ENCODE measurements around the gene SDF4.
A peak's percentile ranks its signal among the peaks of the same experiment; 100 is the strongest.
"Not testable (repeated sequence)": the region's sequence is repeated elsewhere in the genome, so short reads cannot be mapped to it uniquely, and the experiment has no call there.

Gene SDF4

DNA sequence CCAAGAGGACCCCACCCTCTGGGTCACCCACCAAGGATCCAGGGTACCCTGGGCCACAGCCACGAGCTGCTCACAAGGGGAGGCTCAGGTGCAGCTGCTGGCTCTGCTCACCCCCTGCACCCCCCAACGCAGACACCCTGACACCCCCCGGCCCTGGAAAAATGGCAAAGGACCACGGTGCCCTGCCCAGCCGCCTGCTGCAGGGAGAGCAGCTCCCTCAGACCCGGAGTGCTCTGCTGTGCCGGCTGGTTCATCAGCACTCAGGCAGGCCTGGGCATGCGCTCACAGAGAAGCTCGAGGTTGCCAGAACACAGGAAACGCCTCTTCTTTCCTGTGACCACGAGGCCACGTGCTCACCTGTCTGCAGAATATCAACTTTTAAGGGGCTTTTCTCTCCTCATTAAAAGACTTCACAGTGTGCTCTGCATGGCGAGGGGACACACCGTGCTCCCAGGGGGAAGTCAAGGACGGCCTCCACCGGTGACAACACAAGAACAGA is 19.0 kb upstream of the SDF4 start:
- Histone ChIP-seq H3K79me2 (ENCODE audit: insufficient read depth, low read length) (no peaks in the 10 kb centered on the region), H3K9me3 (ENCODE audit: insufficient read depth, low read length) (no peaks in the 10 kb centered on the region), H3K9me2 (replicated peaks; ENCODE audit: insufficient read depth, low read length) (no peaks in the 10 kb centered on the region), H3K36me3 (ENCODE audit: low read length) (no peaks in the 10 kb centered on the region), H2AFZ (ENCODE audit: low read depth, low read length, severe bottlenecking) (no peak overlapping the region), H3K9ac (ENCODE audit: low read length) (peak overlapping the region; percentile 46), H3K27me3 (ENCODE audit: low read length) (no peaks in the 10 kb centered on the region), H3K27ac (ENCODE audit: low read depth, low read length) (peak overlapping the region; percentile 60), H3K4me3 (ENCODE audit: insufficient read depth, low read length, poor library complexity, severe bottlenecking) (no peak overlapping the region), H3F3A (ENCODE audit: insufficient read depth) (no peaks in the 10 kb centered on the region), H4K20me1 (ENCODE audit: low read depth, low read length) (no peaks in the 10 kb centered on the region), H3K4me2 (ENCODE audit: low read depth, low read length, poor library complexity, severe bottlenecking) (peak overlapping the region; percentile 7)
- TF ChIP-seq EZH2phosphoT487 (conservative IDR thresholded peaks at IDR 0.05; ENCODE audit: low read length), result no peak
- TF ChIP-seq, protein P1, sequence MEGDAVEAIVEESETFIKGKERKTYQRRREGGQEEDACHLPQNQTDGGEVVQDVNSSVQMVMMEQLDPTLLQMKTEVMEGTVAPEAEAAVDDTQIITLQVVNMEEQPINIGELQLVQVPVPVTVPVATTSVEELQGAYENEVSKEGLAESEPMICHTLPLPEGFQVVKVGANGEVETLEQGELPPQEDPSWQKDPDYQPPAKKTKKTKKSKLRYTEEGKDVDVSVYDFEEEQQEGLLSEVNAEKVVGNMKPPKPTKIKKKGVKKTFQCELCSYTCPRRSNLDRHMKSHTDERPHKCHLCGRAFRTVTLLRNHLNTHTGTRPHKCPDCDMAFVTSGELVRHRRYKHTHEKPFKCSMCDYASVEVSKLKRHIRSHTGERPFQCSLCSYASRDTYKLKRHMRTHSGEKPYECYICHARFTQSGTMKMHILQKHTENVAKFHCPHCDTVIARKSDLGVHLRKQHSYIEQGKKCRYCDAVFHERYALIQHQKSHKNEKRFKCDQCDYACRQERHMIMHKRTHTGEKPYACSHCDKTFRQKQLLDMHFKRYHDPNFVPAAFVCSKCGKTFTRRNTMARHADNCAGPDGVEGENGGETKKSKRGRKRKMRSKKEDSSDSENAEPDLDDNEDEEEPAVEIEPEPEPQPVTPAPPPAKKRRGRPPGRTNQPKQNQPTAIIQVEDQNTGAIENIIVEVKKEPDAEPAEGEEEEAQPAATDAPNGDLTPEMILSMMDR (IDR thresholded peaks at IDR 0.05; ENCODE audit: insufficient read depth, low read length, poor library complexity, severe bottlenecking), result no peak

- not testable (repeated sequence) for H4K20me1 ChIP-seq (ENCODE audit: low read depth, low read length); H3K9me2 ChIP-seq (replicated peaks; ENCODE audit: insufficient read depth, low read length); H3K9me3 ChIP-seq (ENCODE audit: insufficient read depth, low read length); H3K79me2 ChIP-seq (ENCODE audit: insufficient read depth, low read length); H3F3A ChIP-seq (ENCODE audit: insufficient read depth); H3K4me2 ChIP-seq (ENCODE audit: low read depth, low read length, poor library complexity, severe bottlenecking); H3K36me3 ChIP-seq (ENCODE audit: low read length); H3K9ac ChIP-seq (ENCODE audit: low read length); H3K27me3 ChIP-seq (ENCODE audit: low read length); H2AFZ ChIP-seq (ENCODE audit: low read depth, low read length, severe bottlenecking); H3K4me3 ChIP-seq (ENCODE audit: insufficient read depth, low read length, poor library complexity, severe bottlenecking); H3K27ac ChIP-seq (ENCODE audit: low read depth, low read length)
These were observed 16.5 kb upstream of the SDF4 start for GRCh38 chr1:1248009-1248913.

DNA sequence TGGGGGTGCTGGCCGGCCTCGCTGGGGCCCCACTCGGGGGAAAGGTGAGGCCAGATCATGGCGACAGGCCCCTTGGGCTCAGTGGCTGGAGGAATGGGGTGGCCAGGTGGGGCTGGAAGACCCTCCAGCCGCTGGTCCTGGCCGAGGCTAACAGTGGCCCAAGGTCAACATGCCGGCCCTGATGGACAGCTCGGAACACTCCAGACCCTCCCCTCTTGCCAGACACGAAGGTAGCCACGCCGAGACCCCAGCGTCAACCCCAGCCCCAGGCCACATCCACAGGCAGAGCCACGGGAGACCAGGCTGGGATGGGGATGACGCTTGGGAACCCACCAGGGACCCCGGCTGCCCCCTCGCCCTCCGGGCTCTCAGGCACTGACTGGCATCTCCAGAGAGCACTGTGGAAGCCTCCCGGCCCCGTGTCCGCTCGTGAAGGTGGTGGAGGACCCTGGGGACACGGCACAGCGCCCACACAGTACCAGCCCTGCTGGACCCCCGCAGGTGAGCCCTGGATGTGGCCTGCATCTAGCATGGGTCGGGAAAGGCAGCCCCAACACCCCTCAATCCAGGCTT is 15.6 kb upstream of the SDF4 start:
- no peak for TF ChIP-seq EZH2phosphoT487 (conservative IDR thresholded peaks at IDR 0.05; ENCODE audit: low read length)
- TF ChIP-seq, protein P1 (IDR thresholded peaks at IDR 0.05; ENCODE audit: insufficient read depth, low read length, poor library complexity, severe bottlenecking), result no peak
- H3K27ac ChIP-seq (ENCODE audit: low read depth, low read length), result no peak overlapping the region
- no peaks in the 10 kb centered on the region for H3K9me2 ChIP-seq (replicated peaks; ENCODE audit: insufficient read depth, low read length)
- no peaks in the 10 kb centered on the region for H3K9me3 ChIP-seq (ENCODE audit: insufficient read depth, low read length)
- no peak overlapping the region for H3K4me3 ChIP-seq (ENCODE audit: insufficient read depth, low read length, poor library complexity, severe bottlenecking)
- H3F3A ChIP-seq (ENCODE audit: insufficient read depth), result no peaks in the 10 kb centered on the region
- H3K9ac ChIP-seq (ENCODE audit: low read length), result no peak overlapping the region
- no peaks in the 10 kb centered on the region for H3K79me2 ChIP-seq (ENCODE audit: insufficient read depth, low read length)
- H3K4me2 ChIP-seq (ENCODE audit: low read depth, low read length, poor library complexity, severe bottlenecking), result no peak overlapping the region
- H4K20me1 ChIP-seq (ENCODE audit: low read depth, low read length), result no peaks in the 10 kb centered on the region
- H2AFZ ChIP-seq (ENCODE audit: low read depth, low read length, severe bottlenecking), result no peak overlapping the region
- H3K27me3 ChIP-seq (ENCODE audit: low read length), result no peaks in the 10 kb centered on the region
- H3K36me3 ChIP-seq (ENCODE audit: low read length), result no peaks in the 10 kb centered on the region

All from SU-DHL-6 (cell line).